HG03108 (cell line): Measurements from ENCODE around the gene TMCC1.
"Not testable (repeated sequence)": the region's sequence is repeated elsewhere in the genome, so short reads cannot be mapped to it uniquely, and the experiment has no call there.

Source experiments
- ATAC-seq: cut with Tn5 transposase; IDR thresholded peaks from one replicate; pipeline ENCODE4 v1.9.1; 2021; ENCODE audit warnings: moderate library complexity; ENCODE audit not compliant: unreplicated experiment

The TMCC1 gene

GRCh38 chr3:129690406-129690805 is 203.1 kb downstream of the TMCC1 start:
- ATAC-seq, result peak; percentile 77

- no peak for ATAC-seq
Measured at GRCh38 chr3:129689036-129689435, 204.5 kb downstream of the TMCC1 start.

GRCh38 chr3:129688271-129688895 is 205.1 kb downstream of the TMCC1 start:
- no peak for ATAC-seq

GRCh38 chr3:129687586-129688125 is 205.9 kb downstream of the TMCC1 start:
- no peak for ATAC-seq

GRCh38 chr3:129686941-129687340 is 206.6 kb downstream of the TMCC1 start:
- ATAC-seq, result no peak

- no peak for ATAC-seq
Measured at GRCh38 chr3:129684270-129684669, 209.2 kb downstream of the TMCC1 start.

- no peak for ATAC-seq
Measured at GRCh38 chr3:129683201-129683600, 210.3 kb downstream of the TMCC1 start.

GRCh38 chr3:129676985-129677384 is 216.5 kb downstream of the TMCC1 start:
- ATAC-seq, result no peak

- ATAC-seq, result not testable (repeated sequence)
Measured at GRCh38 chr3:129674798-129675123, 218.8 kb downstream of the TMCC1 start.

- ATAC-seq, result no peak
Measured at GRCh38 chr3:129673897-129674797, 219.4 kb downstream of the TMCC1 start.

GRCh38 chr3:129673012-129673411 is 220.5 kb downstream of the TMCC1 start:
- no peak for ATAC-seq

GRCh38 chr3:129672412-129672811 is 221.1 kb downstream of the TMCC1 start:
- no peak for ATAC-seq

GRCh38 chr3:129665024-129665768 is 228.3 kb downstream of the TMCC1 start:
- no peak for ATAC-seq

- no peak for ATAC-seq
Measured at GRCh38 chr3:129663930-129664646, 229.4 kb downstream of the TMCC1 start.

GRCh38 chr3:129663045-129663446 is 230.5 kb downstream of the TMCC1 start:
- ATAC-seq, result no peak

GRCh38 chr3:129662191-129662608 is 231.3 kb downstream of the TMCC1 start:
- ATAC-seq, result no peak

GRCh38 chr3:129661766-129662165 is 231.7 kb downstream of the TMCC1 start:
- no peak for ATAC-seq

- ATAC-seq, result no peak
Measured at GRCh38 chr3:129658110-129658843, 235.2 kb downstream of the TMCC1 start.

GRCh38 chr3:129657261-129658046 is 236.1 kb downstream of the TMCC1 start:
- no peak for ATAC-seq
